Ishikawa (cell line): ENCODE data around the gene ZRANB3.

ENCODE experiments used
- CEBPB ChIP-seq: IDR thresholded peaks from 2 replicates; pipeline ENCODE4 v1.6.1; 2012
- CREB1 ChIP-seq: IDR thresholded peaks from 2 replicates; pipeline ENCODE4 v1.6.1; 2012; ENCODE audit warnings: low read depth
- EGR1 ChIP-seq: IDR thresholded peaks from 2 replicates; pipeline ENCODE4 v1.6.1; 2012
- EP300 ChIP-seq: IDR thresholded peaks from 2 replicates; pipeline ENCODE4 v1.6.1; 2012; ENCODE audit warnings: borderline replicate concordance
- FOXM1 ChIP-seq: IDR thresholded peaks from 2 replicates; pipeline ENCODE4 v1.6.1; 2012; ENCODE audit warnings: low read depth, borderline replicate concordance
- NFIC ChIP-seq: IDR thresholded peaks from 2 replicates; pipeline ENCODE4 v1.6.1; 2012
- RAD21 ChIP-seq: IDR thresholded peaks from 2 replicates; pipeline ENCODE4 v1.6.1; 2012; ENCODE audit warnings: low read depth
- REST ChIP-seq: IDR thresholded peaks from 2 replicates; pipeline ENCODE4 v1.6.1; 2012; ENCODE audit warnings: low read depth, mild to moderate bottlenecking
- TAF1 ChIP-seq: IDR thresholded peaks from 2 replicates; pipeline ENCODE4 v1.6.1; 2012; ENCODE audit warnings: low read depth, mild to moderate bottlenecking
- TCF12 ChIP-seq: IDR thresholded peaks from 2 replicates; pipeline ENCODE4 v1.6.1; 2012; ENCODE audit warnings: low read depth
- TEAD4 ChIP-seq: IDR thresholded peaks from 2 replicates; pipeline ENCODE4 v1.6.1; 2012
- USF1 ChIP-seq: IDR thresholded peaks from 2 replicates; pipeline ENCODE4 v1.6.1; 2012
- YY1 ChIP-seq: IDR thresholded peaks from 2 replicates; pipeline ENCODE4 v1.6.1; 2012; ENCODE audit warnings: low read depth
- ZBTB7A ChIP-seq: IDR thresholded peaks from 2 replicates; pipeline ENCODE4 v1.6.1; 2012; ENCODE audit warnings: low read depth
- TF ChIP-seq, protein P1 (sequence below): IDR thresholded peaks from 2 replicates; pipeline ENCODE4 v1.6.1; 2012

Gene ZRANB3

DNA sequence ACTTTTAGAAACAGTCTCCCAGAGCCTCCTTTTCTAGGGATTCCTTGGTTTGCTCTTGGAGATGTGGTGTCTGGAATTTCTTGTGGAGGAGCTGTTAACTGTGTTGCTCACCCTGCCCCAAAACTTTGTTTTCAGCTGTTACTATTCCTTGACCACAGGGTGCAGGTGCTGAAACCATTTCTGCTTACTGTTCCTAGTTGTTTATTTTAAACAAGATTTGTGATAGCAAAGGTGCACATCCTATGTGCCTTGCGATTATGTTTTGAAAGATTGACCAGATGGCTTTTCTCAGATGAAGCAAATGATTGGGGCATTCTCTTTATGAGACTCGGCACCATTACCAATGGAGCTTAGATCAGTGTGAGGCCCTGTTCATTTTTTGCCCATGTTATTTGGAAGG is 367.7 kb downstream of the ZRANB3 start:
- TF ChIP-seq EP300: no peak
- TF ChIP-seq ZBTB7A: no peak
- TF ChIP-seq RAD21: no peak
- TF ChIP-seq FOXM1: no peak
- no peak for TF ChIP-seq TCF12
- no peak for TF ChIP-seq CEBPB
- no peak for TF ChIP-seq REST
- TF ChIP-seq EGR1: no peak
- TF ChIP-seq NFIC: no peak
- no peak for TF ChIP-seq TEAD4
- TF ChIP-seq, protein P1, sequence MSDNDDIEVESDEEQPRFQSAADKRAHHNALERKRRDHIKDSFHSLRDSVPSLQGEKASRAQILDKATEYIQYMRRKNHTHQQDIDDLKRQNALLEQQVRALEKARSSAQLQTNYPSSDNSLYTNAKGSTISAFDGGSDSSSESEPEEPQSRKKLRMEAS: no peak

- TF ChIP-seq EGR1 (no peak), USF1 (no peak), TEAD4 (no peak), CREB1 (no peak), NFIC (no peak), YY1 (no peak), TCF12 (no peak), RAD21 (no peak), FOXM1 (no peak)
Observed at GRCh38 chr2:135162786-135163185, 368.2 kb downstream of the ZRANB3 start.

- TF ChIP-seq CEBPB (no peak), TEAD4 (no peak), TAF1 (no peak), EGR1 (no peak), USF1 (no peak), RAD21 (no peak), REST (no peak), FOXM1 (no peak), NFIC (no peak), CREB1 (no peak)
- TF ChIP-seq, protein P1: no peak
Observed at GRCh38 chr2:135162377-135162776, 368.6 kb downstream of the ZRANB3 start.

DNA sequence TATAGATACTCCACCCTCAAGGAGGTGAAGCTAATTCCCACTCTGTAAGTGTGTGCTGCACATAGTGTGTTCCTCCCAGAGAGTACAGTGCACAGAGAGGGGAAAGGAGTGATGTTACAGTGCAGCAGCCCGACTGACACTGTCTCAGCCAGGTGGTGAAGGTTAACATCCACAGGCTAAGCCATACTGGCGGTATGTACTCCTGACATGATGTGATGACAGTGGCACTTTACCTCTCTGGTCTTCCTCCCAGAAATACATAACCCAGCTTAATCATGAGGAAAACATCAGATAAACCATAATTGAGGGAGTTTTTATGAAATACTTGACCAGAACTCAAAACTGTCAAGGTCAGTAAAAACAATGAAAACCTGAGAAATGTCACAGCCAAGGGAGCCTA is 371.8 kb downstream of the ZRANB3 start:
- TF ChIP-seq ZBTB7A: no peak
- TF ChIP-seq TEAD4: no peak
- no peak for TF ChIP-seq CEBPB
- TF ChIP-seq REST: no peak
- TF ChIP-seq EGR1: no peak
- TF ChIP-seq, protein P1: no peak
- TF ChIP-seq TCF12: no peak
- TF ChIP-seq NFIC: no peak
- TF ChIP-seq FOXM1: no peak
- no peak for TF ChIP-seq RAD21

GRCh38 chr2:135157856-135158255 is 373.2 kb downstream of the ZRANB3 start:
- no peak for TF ChIP-seq TCF12
- no peak for TF ChIP-seq CREB1
- TF ChIP-seq YY1: no peak
- no peak for TF ChIP-seq NFIC
- no peak for TF ChIP-seq ZBTB7A
- TF ChIP-seq REST: no peak
- TF ChIP-seq EGR1: no peak
- TF ChIP-seq CEBPB: no peak
